Activated CD4-positive, alpha-beta T cell treated with anti-CD3 and anti-CD28 coated beads, Interleukin-2, amount 10 ng/mL, durations not matched to agents 24 days and 14 days (primary cell): Measurements from ENCODE around the gene AATK. TPM values are rescaled to one million over a fixed set of nuclear protein-coding genes. Genes with fewer than 3 reads are reported as not detected.

ENCODE experiments used
- DNase-seq: peaks from one replicate; pipeline ENCODE4 v3.0.0; 2022
- H3K27ac Mint-ChIP-seq: one replicate; pipeline ENCODE4 v1.8.0; 2022; ENCODE audit warnings: mild to moderate bottlenecking, mixed read lengths
- H3K27me3 Mint-ChIP-seq: one replicate; pipeline ENCODE4 v1.8.0; 2022; ENCODE audit warnings: mixed read lengths
- H3K36me3 Mint-ChIP-seq: one replicate; pipeline ENCODE4 v1.8.0; 2022; ENCODE audit warnings: low read depth, mild to moderate bottlenecking, mixed read lengths
- H3K4me1 Mint-ChIP-seq: one replicate; pipeline ENCODE4 v1.8.0; 2021; ENCODE audit warnings: mixed read lengths
- H3K4me3 Mint-ChIP-seq: one replicate; pipeline ENCODE4 v1.8.0; 2022; ENCODE audit warnings: mild to moderate bottlenecking, moderate library complexity, mixed read lengths
- H3K9me3 Mint-ChIP-seq: one replicate; pipeline ENCODE4 v1.8.0; 2021; ENCODE audit warnings: mixed read lengths
- intact Hi-C: fragments of 100-400 bp; cut with micrococcal nuclease; formaldehyde crosslinking; loops from one replicate; pipeline ENCODE4 v1.15.1; 2023
- total RNA-seq: library from RNA; stranded (reverse); gene quantifications from 2 replicates; pipeline ENCODE4 v1.2.3, GENCODE V29; 2022

The AATK gene
- total RNA-seq, 1 donor from 2014 or later = 0.42 TPM

GRCh38 chr17:81094509-81095382 is 71.3 kb downstream of the AATK start:
- H3K36me3 Mint-ChIP-seq = no peaks in the 10 kb centered on the region
- H3K27ac Mint-ChIP-seq = peak overlapping the region; percentile 74
- H3K4me1 Mint-ChIP-seq = peaks cover 20% of the 10 kb centered on the region
- DNase-seq = peak; percentile 94
- H3K4me3 Mint-ChIP-seq = peak overlapping the region; percentile 19
- peaks cover 1% of the 10 kb centered on the region for H3K27me3 Mint-ChIP-seq
- intact Hi-C loops = no loop called here
- no peaks in the 10 kb centered on the region for H3K9me3 Mint-ChIP-seq

DNA sequence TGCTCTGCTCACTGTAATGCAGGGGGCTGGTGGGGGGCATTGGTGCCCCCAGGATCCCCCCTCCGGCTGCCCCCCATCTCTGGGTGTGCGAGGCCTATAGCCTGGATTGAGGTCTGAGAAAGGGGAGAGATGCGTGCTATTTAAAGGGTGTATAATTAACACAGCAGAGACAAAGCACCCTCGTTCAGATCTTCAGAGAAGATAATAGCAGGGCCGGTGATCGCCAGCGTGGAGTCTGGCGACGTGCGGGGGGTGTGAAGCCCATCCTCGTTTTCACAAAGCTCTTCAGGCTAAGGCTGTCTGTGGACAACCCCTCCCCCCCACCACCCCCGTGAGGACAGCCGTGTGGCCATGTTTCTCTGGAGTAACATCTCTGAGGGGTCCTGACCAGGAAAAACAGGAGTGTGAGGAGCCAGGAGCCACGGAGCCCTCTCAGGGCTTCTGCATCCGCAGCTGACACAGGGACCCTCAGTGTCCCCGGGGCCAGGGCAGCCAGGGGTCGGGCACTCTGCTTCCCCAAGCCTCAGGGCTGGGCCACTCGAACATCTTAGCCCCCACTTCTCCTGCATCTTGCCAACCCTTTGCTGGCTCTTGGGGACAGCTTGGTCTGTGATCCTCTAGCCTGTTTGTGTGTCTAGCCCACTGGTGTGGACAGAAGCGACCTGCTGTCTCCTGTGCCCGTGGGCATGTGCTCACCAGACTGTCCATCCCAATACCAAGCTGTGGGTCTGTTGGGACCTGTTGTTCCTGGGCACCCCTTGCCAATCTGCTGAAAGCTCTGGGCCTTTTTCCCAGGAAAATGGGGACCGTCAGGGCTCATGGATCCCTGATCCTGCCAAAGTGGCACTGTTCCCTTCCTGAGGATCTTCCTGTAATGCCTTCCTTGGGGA is 72.2 kb downstream of the AATK start:
- H3K4me1 Mint-ChIP-seq = peaks cover 20% of the 10 kb centered on the region
- intact Hi-C loops = no loop called here
- no peak overlapping the region for H3K27ac Mint-ChIP-seq
- peaks cover 1% of the 10 kb centered on the region for H3K27me3 Mint-ChIP-seq
- H3K9me3 Mint-ChIP-seq = no peaks in the 10 kb centered on the region
- H3K36me3 Mint-ChIP-seq = no peaks in the 10 kb centered on the region
- no peak for DNase-seq
- no peak overlapping the region for H3K4me3 Mint-ChIP-seq

DNA sequence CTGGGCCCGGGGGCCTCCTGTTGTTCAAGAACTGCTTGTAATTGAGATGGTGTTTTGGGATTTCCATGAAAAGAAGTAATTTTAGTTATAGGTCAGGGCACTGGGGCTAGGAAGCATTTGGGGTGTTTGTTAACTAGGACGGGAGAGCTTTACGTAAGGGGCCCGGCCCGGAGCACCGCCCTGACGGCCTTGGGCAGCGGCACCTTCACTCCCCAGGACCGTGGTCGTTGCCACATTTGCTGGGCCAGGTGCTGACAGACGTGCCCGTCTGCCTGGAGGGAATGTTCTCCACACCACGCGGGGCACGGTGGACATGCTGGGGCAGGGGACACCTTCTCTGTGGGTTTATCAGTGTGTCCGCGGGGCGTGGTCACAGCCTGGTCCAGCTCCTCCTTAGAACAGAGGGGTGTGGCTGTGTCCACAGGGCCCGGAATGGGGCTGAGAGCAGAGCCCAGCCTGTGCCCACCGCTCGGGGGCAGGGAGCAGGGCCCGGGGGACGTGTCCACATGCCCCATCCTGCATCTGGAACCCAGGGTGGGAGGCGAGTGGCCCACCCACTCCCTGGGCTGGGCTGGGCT is 73.4 kb downstream of the AATK start:
- no peaks in the 10 kb centered on the region for H3K36me3 Mint-ChIP-seq
- intact Hi-C loops = no loop called here
- peaks cover 20% of the 10 kb centered on the region for H3K4me1 Mint-ChIP-seq
- DNase-seq = no peak
- no peaks in the 10 kb centered on the region for H3K9me3 Mint-ChIP-seq
- no peak overlapping the region for H3K4me3 Mint-ChIP-seq
- no peak overlapping the region for H3K27ac Mint-ChIP-seq
- H3K27me3 Mint-ChIP-seq = peaks cover 1% of the 10 kb centered on the region

DNA sequence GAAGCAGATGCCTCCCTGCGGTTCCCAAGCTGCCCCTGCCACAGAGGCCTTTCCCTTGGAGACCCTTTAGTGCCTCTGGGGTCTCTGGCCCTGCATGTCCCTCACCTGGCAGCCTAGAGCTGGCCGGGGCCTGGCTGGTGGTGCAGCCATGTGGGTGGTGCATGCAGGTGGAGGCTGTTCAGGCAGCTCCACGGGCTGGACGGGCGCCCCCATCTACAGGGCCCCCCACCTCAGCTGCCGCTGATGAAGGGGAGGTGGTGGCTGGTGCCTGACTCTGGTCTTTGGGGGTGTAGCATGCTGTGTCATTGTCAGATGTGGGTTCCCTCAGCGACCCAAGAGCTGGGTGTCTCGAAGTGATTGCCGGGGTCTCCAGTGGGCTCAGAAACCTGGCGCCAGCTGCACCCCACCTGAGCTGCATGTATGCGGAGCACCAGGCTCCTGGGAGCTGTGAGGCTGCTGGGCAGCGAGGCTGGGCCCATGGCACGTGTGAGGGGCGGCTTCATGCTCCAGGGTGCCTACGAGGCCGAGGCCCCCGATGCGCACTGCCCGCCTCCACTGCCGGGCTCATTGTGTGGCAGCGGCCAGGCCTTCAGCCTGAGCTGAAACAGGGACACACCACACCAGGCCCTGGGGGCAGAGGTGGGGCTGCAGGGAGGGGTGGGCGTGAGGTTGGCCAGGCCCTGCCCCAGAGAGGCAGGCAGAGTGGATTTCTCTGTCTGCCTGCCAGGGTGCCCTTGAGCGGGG is 74.1 kb downstream of the AATK start:
- Mint-ChIP-seq H3K27ac (no peak overlapping the region), H3K27me3 (peaks cover 1% of the 10 kb centered on the region), H3K9me3 (no peaks in the 10 kb centered on the region), H3K4me3 (no peak overlapping the region), H3K36me3 (no peaks in the 10 kb centered on the region), H3K4me1 (peaks cover 18% of the 10 kb centered on the region)
- intact Hi-C loops = no loop called here
- DNase-seq = no peak

DNA sequence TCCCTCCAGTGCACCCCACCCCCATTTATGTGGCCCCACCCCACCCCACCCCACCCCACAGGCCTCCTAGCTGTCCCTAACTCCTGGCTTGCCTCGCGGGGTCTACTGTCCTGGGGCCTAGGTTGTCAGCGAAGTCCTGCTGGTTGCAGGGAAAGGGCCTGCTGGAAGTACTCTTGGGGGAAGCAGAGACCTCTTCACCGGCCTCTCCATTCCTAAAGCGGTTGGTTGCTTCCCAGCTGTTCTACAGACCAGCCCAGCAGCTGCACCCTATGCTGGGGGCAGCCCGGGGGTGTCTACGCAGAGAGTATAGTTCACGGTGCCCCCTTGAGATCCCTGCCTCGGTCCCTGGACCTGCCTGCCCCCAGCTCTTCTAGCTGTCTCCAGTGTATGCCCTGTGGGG is 74.9 kb downstream of the AATK start:
- no peaks in the 10 kb centered on the region for H3K9me3 Mint-ChIP-seq
- no peak overlapping the region for H3K4me3 Mint-ChIP-seq
- H3K27me3 Mint-ChIP-seq = peaks cover 1% of the 10 kb centered on the region
- intact Hi-C loops = no loop called here
- H3K36me3 Mint-ChIP-seq = no peaks in the 10 kb centered on the region
- H3K27ac Mint-ChIP-seq = no peak overlapping the region
- H3K4me1 Mint-ChIP-seq = peaks cover 14% of the 10 kb centered on the region
- no peak for DNase-seq

DNA sequence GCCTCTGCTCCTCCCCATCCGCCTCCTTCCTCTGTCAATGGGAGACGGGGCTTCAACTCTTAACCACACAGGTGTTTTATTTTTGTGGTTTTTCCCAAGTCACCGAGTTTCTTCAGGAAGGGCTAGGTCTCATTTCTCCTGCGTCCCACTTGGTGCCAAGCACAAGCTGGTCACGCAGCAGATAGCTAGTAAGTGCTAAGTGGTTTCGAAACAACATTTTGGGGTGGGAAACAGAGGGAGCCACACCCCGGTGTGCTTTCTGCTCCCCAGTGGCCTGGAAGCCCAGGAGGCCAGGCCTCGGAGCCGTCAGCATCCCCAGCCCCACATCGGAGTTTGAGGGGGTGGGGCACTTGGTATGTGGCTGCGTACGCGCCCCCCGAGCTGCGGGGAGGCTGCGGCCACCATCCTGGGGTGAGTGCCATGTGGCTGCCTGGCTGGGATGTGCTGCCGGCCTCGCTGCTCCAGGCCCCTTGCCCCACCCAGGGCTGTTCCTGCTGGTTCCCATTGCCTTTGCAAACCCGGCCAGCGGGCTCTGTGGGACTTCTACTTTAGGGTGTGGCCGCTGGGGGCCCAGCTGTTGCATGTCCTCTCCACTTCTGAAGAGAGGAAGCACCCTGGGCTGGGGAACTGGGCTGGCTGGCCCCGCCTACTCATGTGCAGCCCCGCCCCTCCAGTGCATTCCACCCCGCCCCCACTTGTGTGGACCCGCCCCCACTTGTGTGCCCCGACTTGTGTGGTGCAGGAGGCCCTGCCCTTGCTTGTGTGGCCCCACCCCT is 75.5 kb downstream of the AATK start:
- Mint-ChIP-seq H3K4me3 (no peak overlapping the region), H3K4me1 (peaks cover 11% of the 10 kb centered on the region), H3K36me3 (no peaks in the 10 kb centered on the region), H3K9me3 (no peaks in the 10 kb centered on the region), H3K27ac (no peak overlapping the region), H3K27me3 (peaks cover 1% of the 10 kb centered on the region)
- intact Hi-C loops = no loop called here
- DNase-seq = peak; percentile 80

DNA sequence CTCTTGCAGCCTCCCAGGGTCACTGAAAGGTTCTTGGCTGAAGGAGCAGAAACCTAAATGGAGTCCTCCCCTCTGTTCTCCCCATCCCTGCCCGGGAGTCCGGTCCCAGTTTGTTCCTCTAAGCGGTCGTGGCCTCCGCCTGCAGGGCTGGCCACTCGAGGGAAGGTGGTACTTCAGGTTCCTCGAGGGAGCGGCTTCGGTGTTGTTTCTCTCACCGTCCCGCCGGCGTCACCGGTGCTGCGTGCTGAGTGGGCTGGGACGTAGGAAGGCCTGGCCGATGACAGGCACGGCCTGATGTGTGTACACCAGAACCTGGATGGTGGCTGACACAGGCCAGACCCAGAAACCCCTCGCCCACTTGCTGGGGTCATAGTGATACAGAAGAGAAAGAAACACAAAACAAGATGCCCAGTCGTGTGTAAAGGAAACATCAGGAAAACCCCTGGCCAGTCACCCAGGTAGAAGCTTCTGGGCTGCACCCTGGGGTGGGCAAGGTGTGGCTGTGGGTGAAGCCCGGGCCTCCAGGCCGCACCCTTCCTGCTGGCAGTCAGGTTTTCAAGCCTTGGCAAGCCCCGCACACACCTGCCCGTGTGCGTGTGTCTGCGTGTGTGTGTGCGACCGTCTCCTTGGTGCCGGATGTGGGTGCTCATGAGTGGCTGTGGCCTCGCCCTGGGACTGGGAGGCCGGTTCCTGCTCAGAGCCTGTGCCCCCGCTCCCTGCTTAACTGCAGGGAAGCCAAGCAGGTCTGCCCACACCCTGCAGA is 79.1 kb downstream of the AATK start:
- no peak overlapping the region for H3K27ac Mint-ChIP-seq
- H3K27me3 Mint-ChIP-seq = no peaks in the 10 kb centered on the region
- DNase-seq = no peak
- H3K9me3 Mint-ChIP-seq = no peaks in the 10 kb centered on the region
- no peaks in the 10 kb centered on the region for H3K4me1 Mint-ChIP-seq
- intact Hi-C loops = no loop called here
- no peaks in the 10 kb centered on the region for H3K36me3 Mint-ChIP-seq
- no peak overlapping the region for H3K4me3 Mint-ChIP-seq

DNA sequence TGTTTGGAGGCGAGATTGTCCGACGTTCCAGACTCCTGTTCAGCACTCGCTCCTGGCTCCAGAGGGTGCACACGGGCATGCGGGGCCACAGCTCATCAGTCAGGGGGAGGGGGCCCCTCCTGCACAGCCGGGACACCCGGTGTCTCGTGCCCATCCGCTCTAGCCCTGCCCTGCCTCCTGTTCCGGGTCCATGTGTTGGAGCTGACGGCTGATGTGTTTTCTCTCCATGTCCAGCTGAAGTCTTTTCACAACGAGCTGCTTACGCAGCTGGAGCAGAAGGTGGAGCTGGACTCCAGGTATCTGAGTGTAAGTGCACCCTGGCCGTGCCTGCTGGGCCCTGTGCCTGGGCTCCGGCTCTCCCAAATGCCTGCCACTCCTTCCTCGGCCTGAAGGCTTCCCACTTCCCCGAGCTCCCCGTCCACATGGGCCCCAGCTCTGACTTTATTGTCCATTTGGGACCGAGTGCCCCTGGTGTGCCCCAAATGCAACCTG is 80.6 kb downstream of the AATK start:
- intact Hi-C loops = no loop called here
- Mint-ChIP-seq H3K36me3 (no peaks in the 10 kb centered on the region), H3K27me3 (no peaks in the 10 kb centered on the region), H3K9me3 (no peaks in the 10 kb centered on the region), H3K27ac (no peak overlapping the region), H3K4me3 (no peak overlapping the region), H3K4me1 (no peaks in the 10 kb centered on the region)
- DNase-seq = no peak

- intact Hi-C loops = no loop called here
- Mint-ChIP-seq H3K4me1 (no peaks in the 10 kb centered on the region), H3K36me3 (no peaks in the 10 kb centered on the region), H3K27me3 (no peaks in the 10 kb centered on the region), H3K9me3 (no peaks in the 10 kb centered on the region), H3K27ac (no peak overlapping the region), H3K4me3 (no peak overlapping the region)
- DNase-seq = no peak
Observed at GRCh38 chr17:81084680-81085419, 81.2 kb downstream of the AATK start.

DNA sequence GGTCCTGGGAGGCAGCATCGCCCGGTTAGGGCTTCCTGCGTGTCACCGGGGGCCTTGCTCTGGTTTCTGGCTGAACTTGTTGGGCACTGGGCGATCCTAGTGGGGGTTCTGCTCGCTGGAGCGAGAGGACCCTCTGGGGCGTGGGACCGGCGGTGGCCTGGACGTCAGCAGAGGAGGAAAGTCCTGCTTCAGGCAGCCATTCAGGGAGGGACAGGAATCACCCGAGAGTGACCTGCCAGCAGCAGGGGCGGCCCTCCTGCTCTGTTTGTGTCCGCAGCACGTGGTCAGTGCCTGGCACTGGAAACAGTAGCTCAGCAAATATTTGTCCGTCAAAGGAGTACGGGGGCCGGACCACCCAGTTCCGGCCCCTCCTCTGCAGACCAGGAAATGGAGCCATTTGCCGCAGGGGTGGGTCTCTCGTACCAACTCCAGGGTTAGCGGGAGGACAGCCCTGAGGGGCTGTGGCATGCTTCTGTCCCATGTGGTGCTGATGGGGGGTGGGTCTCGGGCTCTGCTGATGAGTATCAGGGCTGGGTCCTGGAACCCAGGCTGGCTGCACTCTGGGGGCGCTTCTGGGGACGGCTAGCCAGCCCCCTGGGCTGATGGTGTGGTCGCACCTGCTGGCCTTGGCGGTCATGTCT is 82.8 kb downstream of the AATK start:
- DNase-seq = no peak
- Mint-ChIP-seq H3K9me3 (no peaks in the 10 kb centered on the region), H3K4me3 (no peak overlapping the region), H3K4me1 (no peaks in the 10 kb centered on the region), H3K27me3 (no peaks in the 10 kb centered on the region), H3K27ac (no peak overlapping the region), H3K36me3 (no peaks in the 10 kb centered on the region)
- intact Hi-C loops = no loop called here

- intact Hi-C loops = no loop called here
- H3K27me3 Mint-ChIP-seq = no peaks in the 10 kb centered on the region
- no peaks in the 10 kb centered on the region for H3K9me3 Mint-ChIP-seq
- no peaks in the 10 kb centered on the region for H3K36me3 Mint-ChIP-seq
- H3K4me3 Mint-ChIP-seq = no peak overlapping the region
- no peak for DNase-seq
- H3K4me1 Mint-ChIP-seq = no peaks in the 10 kb centered on the region
- H3K27ac Mint-ChIP-seq = no peak overlapping the region
Observed at GRCh38 chr17:81082177-81083073, 83.6 kb downstream of the AATK start.
